ENCODE data around the gene ZNF407.
"Not testable (repeated sequence)": the region's sequence is repeated elsewhere in the genome, so short reads cannot be mapped to it uniquely, and the experiment has no call there.

The ZNF407 gene

GRCh38 chr18:74944676-74945075 lies 347.0 kb downstream of the ZNF407 start:
- no peak for DNase-seq

GRCh38 chr18:74945774-74946545 lies 348.3 kb downstream of the ZNF407 start:
- no peak for DNase-seq

- no peak for DNase-seq
These were observed 349.1 kb downstream of the ZNF407 start for GRCh38 chr18:74946646-74947375.

- DNase-seq = no peak
These were observed 349.7 kb downstream of the ZNF407 start for GRCh38 chr18:74947417-74947816.

GRCh38 chr18:74947875-74948274 lies 350.2 kb downstream of the ZNF407 start:
- DNase-seq = no peak

GRCh38 chr18:74949611-74950010 lies 351.9 kb downstream of the ZNF407 start:
- no peak for DNase-seq

GRCh38 chr18:74950479-74950878 lies 352.8 kb downstream of the ZNF407 start:
- no peak for DNase-seq

- DNase-seq = peak; percentile 30
These were observed 353.6 kb downstream of the ZNF407 start for GRCh38 chr18:74951165-74951760.

- no peak for DNase-seq
These were observed 360.0 kb downstream of the ZNF407 start for GRCh38 chr18:74957588-74958224.

- DNase-seq = no peak
These were observed 361.5 kb downstream of the ZNF407 start for GRCh38 chr18:74959216-74959615.

- no peak for DNase-seq
These were observed 363.9 kb downstream of the ZNF407 start for GRCh38 chr18:74961596-74961995.

GRCh38 chr18:74963820-74964446 lies 366.3 kb downstream of the ZNF407 start:
- DNase-seq = peak; percentile 23

GRCh38 chr18:74965682-74966081 lies 368.0 kb downstream of the ZNF407 start:
- DNase-seq = no peak

- no peak for DNase-seq
These were observed 369.8 kb downstream of the ZNF407 start for GRCh38 chr18:74967438-74967837.

GRCh38 chr18:74967979-74968378 lies 370.3 kb downstream of the ZNF407 start:
- DNase-seq = no peak

GRCh38 chr18:74971358-74971757 lies 373.7 kb downstream of the ZNF407 start:
- DNase-seq = not testable (repeated sequence)

GRCh38 chr18:74971776-74972175 lies 374.1 kb downstream of the ZNF407 start:
- not testable (repeated sequence) for DNase-seq

GRCh38 chr18:74972354-74972753 lies 374.7 kb downstream of the ZNF407 start:
- DNase-seq = no peak

- DNase-seq = no peak
These were observed 377.3 kb downstream of the ZNF407 start for GRCh38 chr18:74975001-74975400.

GRCh38 chr18:74976331-74976909 lies 378.8 kb downstream of the ZNF407 start:
- no peak for DNase-seq

GRCh38 chr18:74977041-74977440 lies 379.4 kb downstream of the ZNF407 start:
- DNase-seq = no peak

GRCh38 chr18:74980669-74981068 lies 383.0 kb downstream of the ZNF407 start:
- no peak for DNase-seq

Data from CD4-positive, alpha-beta T cell treated with Interleukin-17A for 4 hours (primary cell).